ENCODE measurements around the gene MTR.
"Not testable (repeated sequence)": the region's sequence is repeated elsewhere in the genome, so short reads cannot be mapped to it uniquely, and the experiment has no call there.

MTR gene

GRCh38 chr1:236836157-236836556 lies 41.1 kb downstream of the MTR start:
- no peak for DNase-seq

DNA sequence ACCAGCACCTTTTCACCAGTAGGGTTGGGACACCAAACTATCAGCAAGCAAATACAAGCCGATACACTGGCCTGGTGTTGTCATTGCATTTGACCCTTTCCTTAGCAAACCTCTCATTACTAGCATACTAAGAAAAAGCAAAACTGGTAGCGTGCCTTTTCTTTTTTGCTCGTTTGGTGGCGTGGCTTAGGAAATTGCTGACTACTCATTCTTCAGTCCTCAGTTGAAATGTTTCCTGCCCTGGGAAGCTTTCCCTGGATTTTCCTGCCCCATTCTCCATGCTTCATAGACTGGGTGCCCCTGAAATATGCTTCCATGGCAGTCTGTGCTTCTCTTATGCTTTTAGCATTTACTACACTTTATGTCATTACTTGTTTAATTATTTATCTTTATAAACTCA lies 42.0 kb downstream of the MTR start:
- DNase-seq: no peak

DNA sequence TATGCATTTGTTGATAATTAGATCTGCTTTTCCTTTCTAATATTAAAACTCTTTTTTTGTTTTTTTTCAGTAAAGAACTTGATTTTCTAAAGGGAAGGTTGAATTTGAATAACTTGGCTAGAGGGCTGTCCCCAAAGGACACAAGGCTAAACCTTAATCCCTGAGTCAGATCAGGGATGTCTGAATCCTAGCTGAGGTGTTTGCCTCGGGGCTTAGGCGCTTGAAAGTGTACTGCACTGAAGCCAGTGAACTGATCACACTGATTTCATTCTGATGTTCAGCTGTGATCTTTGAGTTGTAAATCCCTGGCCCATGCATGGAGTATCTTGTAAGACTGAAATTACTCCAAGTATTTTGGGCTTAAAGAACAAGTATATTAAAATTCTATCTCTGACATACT lies 42.8 kb downstream of the MTR start:
- no peak for DNase-seq

- DNase-seq: no peak
Observed at GRCh38 chr1:236841341-236841740, 46.2 kb downstream of the MTR start.

DNA sequence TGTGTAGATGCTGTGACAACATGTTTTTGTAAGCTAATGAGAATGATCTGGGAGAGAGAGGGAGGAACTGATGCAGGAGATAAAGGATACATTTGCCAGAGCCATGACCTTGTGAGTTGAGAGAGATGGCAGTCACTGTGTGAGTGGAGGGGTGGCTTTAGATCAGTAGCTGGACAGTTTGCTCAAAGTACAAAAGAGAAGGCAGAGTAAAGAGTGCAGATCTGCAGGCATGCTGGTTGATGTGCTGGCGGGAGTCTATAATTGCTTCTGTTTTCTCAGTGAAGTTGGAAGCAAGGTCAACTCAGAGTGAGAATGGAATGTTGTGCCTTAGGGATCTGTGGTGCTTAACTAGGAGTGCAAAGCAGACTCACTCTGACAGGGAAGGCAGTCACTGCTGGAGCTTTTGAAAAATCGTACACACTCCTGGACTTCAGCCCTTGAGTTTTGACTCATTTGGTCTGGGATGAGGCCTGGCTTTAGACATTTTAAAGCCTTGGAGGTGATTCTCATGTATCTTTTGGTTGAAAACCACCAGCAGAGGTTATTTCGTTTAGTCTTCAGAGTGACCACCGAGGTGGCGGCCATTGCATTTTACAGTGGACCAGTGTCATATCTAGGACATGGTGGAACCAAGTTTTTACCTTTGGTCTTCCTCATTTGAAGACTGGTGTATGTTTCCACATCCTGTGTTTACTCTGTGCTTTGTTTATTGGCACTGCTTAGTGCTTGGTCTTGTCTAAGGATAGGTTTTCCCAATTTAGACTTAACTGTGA lies 49.6 kb downstream of the MTR start:
- peak; percentile 10 for DNase-seq

GRCh38 chr1:236845830-236846229 lies 50.7 kb downstream of the MTR start:
- peak; percentile 7 for DNase-seq

- no peak for DNase-seq
Observed at GRCh38 chr1:236848274-236848923, 53.3 kb downstream of the MTR start.

- DNase-seq: no peak
Observed at GRCh38 chr1:236850077-236850979, 55.2 kb downstream of the MTR start.

GRCh38 chr1:236851871-236852270 lies 56.8 kb downstream of the MTR start:
- no peak for DNase-seq

DNA sequence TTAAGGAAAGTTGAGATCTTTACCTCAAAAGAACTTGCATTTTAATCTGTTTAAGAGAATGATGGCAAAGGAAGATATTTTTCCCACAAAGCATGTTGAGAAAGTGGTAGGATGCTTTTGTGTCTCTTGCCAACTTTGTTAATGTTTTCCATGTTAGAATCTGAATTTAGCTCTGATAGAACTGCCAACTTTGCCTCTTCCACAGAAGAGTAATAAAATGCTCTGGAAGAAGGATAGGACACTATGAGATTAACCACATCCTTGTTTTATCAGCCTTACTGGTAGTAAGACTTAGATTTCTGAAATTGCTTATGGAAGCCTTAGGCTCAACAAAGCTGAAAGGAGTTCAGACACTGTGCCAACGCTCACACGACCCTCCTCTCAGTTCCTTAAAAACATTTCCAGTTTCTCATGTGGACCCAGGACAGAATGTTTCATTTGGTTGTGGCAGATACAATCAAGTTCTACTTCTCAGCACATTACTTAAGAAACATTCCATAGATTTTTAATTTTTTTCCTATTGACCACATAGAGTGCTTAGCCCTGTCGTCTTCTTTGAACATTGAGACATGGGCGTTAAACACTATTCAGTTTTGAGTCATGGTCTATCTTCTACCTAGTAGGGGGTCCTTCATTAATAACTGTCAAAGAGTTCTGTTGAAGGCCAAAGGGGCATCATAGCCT lies 59.0 kb downstream of the MTR start:
- DNase-seq: no peak

- no peak for DNase-seq
Observed at GRCh38 chr1:236854605-236854983, 59.5 kb downstream of the MTR start.

GRCh38 chr1:236856649-236857048 lies 61.6 kb downstream of the MTR start:
- DNase-seq: not testable (repeated sequence)

- no peak for DNase-seq
Observed at GRCh38 chr1:236858165-236858564, 63.1 kb downstream of the MTR start.

DNA sequence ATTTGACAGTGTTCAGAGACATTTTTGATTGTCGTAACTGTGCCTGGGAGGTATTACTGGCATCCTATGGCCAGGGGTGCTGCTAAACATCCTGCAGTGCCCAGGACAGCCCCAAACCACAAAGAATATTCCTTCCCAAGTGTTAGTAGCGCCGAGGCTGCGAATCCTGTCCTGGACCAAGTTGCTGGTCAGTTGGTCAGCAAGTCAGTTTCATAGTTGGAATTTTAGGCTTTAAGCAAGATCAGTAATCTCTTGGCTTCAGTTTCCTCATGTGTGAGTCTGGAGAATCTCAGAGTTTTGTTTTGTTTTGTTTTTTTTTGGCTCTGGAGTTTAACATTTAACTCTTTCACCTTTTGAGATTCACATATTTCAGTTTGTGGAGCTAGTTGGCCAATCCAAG lies 65.0 kb downstream of the MTR start:
- no peak for DNase-seq

DNA sequence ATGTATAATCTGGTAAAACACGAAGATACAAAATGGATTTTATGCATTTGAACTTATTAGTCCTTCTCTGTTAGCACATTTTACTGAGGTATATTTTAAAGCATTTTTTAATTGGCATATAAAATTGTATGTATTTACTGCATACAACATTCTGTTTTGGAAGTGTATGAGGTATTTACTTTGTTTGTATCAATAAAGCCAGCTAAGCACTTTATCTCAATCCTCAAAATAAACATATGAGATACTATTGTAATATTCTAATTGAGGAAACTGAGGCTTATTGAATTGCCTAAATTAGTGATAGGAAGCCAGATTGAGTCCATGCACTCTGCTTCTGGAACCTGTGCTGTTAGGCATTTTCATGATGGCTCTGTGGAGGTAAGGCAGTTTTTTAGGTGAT lies 65.6 kb downstream of the MTR start:
- DNase-seq: no peak

- no peak for DNase-seq
Observed at GRCh38 chr1:236861560-236862218, 66.6 kb downstream of the MTR start.

DNA sequence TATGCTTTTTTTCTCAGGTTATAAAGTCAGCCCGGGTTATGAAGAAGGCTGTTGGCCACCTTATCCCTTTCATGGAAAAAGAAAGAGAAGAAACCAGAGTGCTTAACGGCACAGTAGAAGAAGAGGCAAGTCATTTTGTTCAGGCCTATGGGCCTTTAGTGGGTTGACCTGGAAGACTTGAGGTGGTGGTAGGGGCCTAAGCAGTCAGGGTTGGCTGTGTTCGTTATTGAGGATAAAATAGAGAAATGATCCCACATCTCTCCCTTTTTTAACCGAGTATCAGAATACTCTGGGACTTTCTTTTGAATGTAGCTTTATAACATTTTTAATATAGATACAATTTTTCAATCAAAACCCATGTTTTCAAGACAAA lies 67.1 kb downstream of the MTR start:
- DNase-seq: no peak

- peak; percentile 4 for DNase-seq
Observed at GRCh38 chr1:236862615-236863211, 67.6 kb downstream of the MTR start.

DNA sequence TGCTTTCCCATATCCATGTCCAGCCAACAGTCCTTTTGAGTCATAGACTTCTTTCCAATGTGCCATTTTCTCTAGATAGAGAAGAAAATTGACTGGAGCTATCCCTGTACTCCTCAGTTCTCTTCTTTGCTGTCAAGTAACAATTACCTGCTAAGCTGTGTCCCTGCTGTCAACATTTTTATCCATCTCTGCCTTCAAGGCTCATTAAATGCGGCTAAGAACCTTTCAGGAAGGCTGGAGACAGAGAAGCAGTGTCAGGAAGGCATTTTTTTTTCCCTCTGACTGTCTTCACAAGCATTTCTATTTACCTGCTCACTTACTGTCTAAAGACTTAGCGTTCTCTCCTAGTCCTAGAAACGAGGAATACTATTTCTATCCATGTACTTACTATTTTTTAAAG lies 69.1 kb downstream of the MTR start:
- no peak for DNase-seq

DNA sequence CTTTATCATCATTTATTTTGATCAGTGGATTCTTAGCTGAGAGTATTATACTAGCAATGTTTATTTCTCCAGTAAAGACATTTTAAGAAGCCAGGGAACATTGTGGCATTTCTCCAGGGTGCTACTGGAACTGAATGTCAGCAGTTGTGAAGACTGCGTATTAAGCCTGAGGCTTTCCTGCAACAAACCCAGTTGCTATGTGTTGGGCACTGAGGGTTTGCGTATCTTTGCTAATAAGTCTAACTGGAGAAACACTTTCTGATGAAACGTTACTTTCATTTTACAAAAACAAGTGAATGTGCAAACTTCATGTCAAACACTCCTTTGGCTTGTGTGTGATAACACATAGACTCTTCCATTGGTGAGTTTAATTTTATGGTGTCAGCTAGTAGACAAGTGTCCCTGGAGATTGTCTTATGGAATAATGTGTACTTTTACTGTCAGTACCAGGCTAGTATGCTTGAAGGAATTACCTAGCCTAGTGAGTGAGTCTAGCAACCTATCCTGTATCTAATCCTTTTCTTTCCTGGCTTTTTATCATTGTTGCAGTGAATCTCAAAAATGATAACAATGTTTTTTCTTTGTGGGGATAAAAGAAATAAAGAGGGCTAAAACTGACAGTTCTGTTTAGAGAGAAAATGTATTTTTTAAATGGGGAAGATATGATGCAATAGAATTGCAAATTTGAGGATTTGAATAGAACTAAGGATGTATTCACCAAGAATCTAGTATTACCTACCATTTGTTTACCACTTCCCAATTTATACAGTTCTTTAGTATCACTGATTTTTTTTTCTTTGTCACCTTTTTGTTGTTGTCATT lies 70.1 kb downstream of the MTR start:
- no peak for DNase-seq

- DNase-seq: no peak
Observed at GRCh38 chr1:236865818-236866155, 70.7 kb downstream of the MTR start.

Data from DMS53 (cell line).